NCI-H146 (cell line): ENCODE data around the gene DHRS13.
A peak's percentile ranks its signal among the peaks of the same experiment; 100 is the strongest.
"Not testable (repeated sequence)": the region's sequence is repeated elsewhere in the genome, so short reads cannot be mapped to it uniquely, and the experiment has no call there.

Source experiments
- DNase-seq: peaks from one replicate; lab custom pipeline; 2025; lab: John Stamatoyannopoulos, UW

The DHRS13 gene

GRCh38 chr17:28882154-28882895, 20.6 kb downstream of the DHRS13 start:
- no peak for DNase-seq

GRCh38 chr17:28881533-28882056, 21.3 kb downstream of the DHRS13 start:
- no peak for DNase-seq

GRCh38 chr17:28880572-28880945, 22.3 kb downstream of the DHRS13 start:
- DNase-seq = no peak

DNA sequence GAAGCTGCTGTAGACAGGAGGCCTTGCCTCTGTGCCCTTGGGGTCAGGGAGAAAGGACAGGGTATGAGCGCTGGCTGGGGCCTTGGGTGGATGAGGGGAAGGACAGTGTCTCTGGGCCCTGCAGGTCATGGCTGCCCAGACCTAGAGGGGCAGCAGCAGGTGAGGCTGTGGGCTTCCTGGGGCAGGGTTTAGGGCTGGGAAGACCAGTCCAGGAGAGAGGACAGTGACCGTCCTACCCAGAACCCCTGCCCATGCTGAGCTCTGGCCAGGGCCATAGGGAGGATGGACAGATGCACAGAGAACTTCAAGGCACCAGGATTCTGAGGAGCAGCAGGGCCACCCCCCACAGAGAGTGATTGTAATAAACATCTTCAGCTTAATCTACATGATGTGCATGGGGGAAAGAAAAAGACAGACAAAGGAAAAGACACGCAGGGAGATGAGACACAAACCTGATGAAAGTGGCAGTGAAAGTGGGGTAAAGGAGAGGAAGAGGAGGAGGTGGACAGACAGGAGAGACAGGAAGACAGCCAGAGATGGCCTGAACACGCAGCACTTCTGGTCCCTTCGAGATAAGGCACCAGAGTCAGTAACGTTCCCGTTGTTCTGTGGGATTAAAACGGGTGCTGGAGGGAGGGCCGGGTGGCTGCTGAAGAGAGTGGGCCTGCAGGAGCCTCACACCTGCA, 22.9 kb downstream of the DHRS13 start:
- no peak for DNase-seq

- DNase-seq = peak; percentile 47
These were observed 23.9 kb downstream of the DHRS13 start for GRCh38 chr17:28878981-28879380.

- no peak for DNase-seq
These were observed 24.5 kb downstream of the DHRS13 start for GRCh38 chr17:28878158-28878910.

DNA sequence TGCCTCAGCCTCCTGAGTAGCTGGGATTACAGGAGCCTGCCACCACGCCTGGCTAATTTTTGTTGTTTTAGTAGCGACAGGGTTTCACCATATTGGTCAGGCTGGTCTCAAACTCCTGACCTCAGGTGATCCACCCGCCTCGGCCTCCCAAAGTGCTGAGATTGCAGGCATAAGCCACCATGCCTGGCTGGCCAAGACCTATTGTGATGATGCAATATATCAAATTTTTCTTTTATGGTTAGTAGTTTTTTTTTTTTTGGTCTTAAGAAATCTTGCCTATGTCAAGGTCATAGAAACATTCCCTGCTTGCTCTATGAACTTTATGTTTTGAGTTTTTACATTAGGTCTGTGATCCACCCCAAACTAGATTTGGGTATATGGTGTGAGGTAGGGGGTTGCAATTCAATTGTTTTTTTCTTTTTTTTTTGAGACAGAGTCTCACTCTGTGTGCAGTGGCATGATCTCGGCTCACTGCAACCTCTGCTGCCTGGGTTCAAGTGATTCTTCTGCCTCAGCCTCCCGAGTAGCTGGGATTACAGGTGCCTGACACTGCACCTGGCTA, 25.6 kb downstream of the DHRS13 start:
- DNase-seq = not testable (repeated sequence)

GRCh38 chr17:28875848-28876550, 26.9 kb downstream of the DHRS13 start:
- no peak for DNase-seq

DNA sequence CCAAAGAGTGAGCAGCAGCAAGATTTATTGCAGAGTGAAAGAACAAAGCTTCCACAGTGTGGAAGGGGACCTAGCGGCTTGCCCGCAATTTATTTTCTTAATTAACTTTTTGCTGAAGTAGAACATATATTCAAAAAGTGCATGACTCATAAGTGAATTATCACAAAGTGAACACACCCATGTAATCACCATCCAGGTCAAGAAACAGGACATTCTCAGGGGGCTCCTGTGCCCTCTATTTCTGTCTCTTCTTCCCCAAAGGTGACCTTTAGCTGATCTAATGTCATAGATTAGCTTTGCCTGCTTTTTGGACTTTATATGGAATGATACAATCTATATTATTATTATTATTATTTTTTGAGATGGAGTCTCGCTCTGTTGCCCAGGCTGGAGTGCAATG, 28.1 kb downstream of the DHRS13 start:
- DNase-seq = no peak

DNA sequence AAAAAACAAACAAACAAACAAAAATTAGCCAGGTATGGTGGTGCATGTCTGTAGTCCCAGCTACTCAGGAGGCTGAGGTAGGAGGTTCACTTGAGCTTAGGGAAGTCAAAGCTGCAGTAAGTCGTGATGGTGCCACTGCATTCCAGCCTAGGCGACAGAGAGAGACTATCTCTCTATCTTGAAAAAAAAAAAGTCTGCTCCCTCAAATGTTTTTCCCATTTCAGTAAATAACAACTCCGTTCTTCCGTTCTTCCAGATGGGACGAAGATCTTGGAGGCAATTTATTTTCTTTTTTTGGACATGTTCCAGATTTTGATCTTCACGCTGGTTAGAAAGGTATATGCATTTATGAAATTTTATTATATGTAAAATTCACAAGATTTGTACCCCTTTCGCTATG, 29.0 kb downstream of the DHRS13 start:
- no peak for DNase-seq

DNA sequence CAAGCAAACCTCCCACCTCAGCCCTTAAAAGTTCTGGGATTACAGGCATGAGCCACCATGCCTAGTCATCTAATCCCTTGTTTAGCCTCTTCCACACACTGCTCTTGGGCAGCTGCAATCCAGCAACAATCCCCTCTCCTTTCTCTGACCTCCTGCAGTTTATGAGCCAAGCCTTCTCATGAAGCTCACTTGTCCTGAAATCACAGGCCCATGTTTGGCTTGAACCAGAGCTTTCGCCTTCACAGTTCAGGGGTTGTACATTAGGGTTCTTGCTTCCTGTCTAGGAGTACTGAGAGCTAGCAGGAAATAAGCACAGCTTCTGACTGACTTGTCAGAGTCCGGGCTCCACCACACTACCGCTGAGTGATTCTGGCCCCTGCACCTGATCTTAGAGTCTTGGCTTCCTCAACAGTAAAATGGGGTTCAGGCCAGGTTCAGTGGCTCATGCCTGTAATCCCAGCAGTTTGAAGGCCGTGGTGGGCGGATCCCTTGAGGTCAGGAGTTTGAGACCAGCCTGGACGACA, 31.8 kb downstream of the DHRS13 start:
- no peak for DNase-seq

DNA sequence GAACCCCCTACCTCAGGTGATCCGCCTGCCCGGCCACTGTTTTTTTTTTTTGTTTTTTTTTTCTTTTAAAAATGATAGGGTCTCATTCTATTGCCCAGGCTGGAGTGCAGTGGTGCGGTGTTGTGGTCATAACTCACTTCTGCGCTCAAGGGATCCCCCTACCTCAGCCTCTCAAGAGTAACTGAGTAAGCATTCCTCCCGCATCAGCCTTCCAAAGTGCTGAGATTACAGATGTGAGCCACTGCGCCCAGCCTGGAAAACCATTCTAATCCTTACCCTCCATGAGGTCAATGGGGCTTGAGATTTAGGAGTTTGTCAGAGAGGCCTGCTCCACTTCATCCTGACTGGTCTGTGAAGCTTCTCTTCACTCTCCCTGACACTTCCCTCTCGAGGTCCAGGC, 35.6 kb downstream of the DHRS13 start:
- no peak for DNase-seq

DNA sequence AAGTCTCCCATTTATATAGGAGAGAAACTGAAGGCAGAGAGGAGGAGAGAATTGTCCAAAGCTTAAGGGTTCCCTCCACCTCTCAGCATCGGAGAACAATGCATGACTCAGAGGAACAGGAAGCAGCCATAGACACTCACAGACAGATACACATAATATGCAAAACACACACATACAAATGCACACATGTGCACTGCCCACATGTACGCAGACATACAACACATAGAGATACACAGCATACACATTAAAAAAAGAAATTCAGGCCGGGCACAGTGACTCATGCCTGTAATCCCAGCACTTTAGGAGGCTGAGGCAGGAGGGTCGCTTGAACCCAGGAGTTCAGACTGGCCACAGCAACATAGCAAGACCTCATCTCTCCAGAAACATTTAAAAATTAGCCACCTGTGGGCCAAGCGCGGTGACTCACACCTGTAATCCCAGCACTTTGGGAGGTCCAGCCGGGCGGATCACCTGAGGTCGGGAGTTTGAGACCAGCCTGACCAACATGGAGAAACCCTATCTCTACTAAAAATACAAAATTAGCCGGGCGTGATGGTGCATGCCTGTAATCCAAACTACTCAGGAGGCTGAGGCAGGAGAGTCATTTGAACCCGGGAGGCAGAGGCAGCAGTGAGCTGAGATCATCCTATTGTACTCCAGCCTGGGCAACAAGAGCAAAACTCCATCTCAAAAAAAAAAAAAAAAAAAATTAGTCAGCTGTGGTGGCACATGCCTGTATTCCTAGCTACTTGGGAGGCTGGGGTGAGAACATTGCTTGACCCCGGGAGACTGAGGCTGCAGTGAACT, 36.7 kb downstream of the DHRS13 start:
- no peak for DNase-seq

DNA sequence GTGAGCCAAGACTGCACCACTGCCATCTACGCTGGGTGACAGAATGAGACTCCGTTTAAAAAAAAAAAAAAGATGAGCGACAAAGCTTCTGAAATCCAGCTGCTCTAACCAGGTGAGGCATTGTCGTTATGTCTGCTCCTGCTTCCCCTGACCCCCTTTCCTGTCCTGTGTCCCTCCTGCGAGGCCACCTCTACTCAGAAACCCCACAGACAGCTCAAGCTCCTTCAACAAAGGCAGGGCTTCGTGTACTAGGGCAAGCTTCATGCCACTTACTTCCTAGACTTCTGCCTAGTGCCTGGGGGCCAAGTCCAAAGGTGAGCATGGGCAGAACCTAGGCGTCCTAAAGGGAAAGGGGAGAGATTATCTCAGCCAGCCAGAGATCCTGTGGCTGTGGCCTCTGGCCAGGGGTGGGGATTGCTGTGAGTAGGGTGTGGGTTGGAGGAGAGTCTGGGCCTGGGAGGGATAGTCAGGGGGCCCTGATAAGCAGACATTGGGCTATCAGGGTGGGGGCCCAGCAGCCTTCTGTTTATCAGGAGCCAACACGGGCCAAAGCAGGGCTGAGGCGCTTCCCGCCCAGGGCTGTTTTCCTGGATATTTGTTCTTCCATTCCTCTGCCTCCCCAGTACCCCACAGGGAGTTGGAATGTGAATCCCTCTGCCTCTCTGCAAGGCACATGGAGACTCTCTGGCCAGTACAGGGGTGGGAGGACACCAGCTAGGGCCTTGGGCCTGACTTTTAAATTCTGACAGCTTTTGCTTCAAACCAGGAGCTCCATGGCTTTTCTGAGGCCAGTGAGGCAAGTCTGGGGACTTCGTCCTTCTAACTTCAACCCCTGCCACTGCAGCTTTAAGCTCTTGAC, 37.7 kb downstream of the DHRS13 start:
- no peak for DNase-seq

DNA sequence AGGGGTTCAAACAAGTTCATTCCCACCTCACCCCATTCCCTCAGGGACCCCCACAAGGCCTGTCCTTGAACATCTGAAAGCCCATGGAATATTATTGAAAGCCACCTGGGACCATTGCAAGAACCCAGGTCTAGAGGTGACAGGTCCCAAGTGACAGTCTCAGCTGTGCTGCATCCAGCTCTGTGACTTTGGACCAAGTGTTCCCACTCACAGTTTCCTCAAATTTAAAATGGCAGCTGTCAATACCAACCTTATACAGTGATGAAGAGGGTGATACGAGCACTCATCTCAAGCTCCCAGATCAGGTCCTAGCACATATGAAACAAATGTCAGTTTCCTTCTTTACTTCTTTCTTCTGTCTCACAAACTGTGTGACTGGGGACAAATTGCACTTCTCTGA, 38.9 kb downstream of the DHRS13 start:
- no peak for DNase-seq

DNA sequence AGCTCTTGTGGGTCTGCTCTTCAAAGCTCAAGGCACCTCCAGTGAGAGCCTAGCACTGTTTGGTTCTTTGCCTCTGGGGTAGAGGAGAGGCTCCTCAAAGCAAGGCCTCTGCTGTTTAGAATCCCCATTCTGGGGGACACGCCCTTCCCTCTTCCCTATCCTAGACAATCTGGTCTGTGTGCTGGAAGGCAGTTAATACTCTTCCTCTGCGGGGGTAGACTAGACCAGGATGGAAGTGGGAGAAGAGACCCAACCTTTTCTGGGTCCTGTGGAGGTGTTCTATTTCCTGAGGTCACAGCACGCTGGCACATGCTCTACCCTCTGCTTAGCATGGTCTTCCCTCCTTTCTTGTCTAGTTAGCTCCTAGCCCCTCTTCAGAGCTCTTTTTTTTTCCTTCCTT, 40.3 kb downstream of the DHRS13 start:
- DNase-seq = no peak

DNA sequence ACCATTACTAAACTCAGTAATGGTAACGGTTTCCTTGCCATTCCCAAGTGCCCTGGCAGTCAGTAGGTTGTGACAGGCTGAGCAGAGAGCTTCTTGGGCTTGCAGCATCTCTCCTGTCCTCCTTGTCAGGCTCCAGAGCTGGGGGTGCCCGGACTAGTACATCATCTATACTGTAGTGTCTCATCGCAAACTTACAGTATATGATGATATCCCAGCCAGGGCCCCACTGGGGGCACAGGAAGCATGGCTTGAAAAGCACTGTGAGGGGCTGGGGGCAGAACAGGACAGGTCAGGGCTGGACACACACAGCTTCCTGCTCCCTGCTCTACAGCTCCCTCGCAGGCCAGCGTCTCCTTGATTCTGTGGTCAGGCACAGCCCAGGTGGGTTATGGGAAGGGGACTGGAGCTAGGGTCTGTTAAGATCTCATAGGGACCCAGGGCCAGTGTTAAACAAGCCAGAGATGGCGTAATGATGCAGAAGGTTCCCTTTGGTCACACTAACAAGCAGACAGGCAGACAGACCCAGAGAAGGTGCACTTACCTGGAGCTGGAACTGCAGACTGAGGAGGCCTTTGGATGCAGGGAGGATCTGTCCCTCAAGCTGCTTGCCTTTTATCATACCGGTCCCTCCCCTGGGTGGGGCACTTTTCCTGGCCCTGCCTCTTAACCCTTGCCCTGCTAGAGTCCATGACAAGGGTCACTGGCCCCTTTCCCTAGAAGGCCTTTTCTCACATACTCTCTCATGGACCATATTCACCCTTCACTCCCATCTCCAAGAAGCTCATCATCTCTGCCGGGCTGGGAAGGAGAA, 41.3 kb downstream of the DHRS13 start:
- DNase-seq = no peak

- DNase-seq = no peak
These were observed 42.5 kb downstream of the DHRS13 start for GRCh38 chr17:28860363-28860808.
